GM21576 (cell line): ENCODE data around the gene GTF3C1.

ENCODE experiments used
- ATAC-seq: cut with Tn5 transposase; IDR thresholded peaks from one replicate; pipeline ENCODE4 v1.9.1; 2021; ENCODE audit warnings: mild to moderate bottlenecking, moderate library complexity; ENCODE audit not compliant: unreplicated experiment

GTF3C1 gene

DNA sequence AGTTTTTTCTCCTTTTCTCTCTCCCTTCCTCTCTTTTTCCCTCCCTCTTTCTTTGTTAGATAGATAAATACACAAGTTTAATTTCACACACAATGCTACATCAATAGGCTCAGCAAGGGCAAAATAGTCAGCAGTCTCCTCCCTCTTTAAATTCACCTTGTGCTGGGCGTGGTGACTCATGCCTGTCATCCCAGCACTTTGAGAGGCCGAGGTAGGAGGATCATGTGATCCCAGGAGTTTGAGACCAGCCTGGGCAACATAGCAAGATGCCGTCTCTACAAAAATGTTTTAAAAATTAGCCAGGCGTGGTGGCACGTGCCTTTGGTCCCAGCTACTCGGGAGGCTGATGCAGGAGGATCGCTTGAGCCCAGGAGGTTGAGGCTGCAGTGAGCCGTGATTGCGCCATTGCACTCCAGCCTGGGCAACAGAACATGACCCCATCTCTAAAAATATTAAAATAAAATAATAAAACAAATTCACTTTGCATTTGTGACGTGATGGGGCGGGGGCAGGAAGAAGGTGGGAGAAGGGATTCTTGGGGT lies 120.3 kb downstream of the GTF3C1 start:
- no peak for ATAC-seq

DNA sequence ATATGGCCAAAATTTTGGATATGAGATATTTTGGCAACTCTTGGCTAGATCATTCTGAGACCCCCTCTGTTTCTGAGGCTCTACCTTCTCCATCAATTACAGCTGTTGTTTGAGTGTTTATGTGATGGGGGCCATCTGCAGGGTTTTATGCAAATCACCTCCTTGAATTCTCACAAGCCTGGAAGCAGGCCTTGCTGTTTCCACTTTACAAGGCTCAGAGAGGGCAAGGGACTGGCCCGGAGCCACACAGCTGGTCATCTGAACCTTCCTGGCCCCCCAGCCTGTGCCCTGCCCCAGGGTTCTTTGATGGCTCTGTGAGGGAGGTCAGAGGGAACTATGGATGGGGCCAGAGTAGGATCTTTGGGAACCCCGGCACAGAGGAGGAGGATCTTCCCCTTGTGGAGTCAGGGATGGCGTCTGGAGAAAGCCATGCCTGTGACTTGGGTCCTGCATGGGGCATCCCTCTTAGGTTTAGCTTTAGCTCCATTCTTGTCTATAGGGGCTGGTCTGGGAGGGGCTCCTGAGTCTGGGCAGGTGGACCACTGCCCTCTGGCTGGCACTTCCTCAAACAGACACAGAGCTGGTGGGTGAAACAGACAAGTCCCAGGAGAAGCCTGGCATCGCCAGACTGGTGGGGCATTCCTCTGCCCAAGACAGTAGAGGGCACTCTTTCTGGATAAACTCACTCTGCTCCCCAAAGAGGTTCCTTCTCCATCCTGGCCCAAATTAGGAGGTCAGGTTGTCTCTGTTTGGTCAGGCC lies 121.5 kb downstream of the GTF3C1 start:
- no peak for ATAC-seq

DNA sequence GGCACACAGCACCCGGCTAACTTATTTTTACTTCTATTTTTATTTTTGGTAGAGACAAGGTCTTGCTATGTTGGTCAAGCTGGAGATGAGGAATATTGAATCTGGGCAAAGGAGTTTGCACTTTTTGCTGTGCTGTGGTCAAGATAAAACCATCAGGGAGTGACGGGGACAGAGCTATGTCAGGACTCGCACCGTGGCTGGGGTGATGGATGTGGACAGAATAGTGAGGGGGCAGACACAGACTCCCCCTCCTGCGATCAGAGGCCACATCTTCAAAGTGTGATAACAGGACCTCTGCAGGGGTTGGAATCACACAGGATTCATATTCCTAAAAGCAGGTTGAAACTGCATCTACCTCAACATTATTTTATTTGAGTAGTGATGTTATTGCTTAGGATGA lies 122.2 kb downstream of the GTF3C1 start:
- ATAC-seq: no peak

DNA sequence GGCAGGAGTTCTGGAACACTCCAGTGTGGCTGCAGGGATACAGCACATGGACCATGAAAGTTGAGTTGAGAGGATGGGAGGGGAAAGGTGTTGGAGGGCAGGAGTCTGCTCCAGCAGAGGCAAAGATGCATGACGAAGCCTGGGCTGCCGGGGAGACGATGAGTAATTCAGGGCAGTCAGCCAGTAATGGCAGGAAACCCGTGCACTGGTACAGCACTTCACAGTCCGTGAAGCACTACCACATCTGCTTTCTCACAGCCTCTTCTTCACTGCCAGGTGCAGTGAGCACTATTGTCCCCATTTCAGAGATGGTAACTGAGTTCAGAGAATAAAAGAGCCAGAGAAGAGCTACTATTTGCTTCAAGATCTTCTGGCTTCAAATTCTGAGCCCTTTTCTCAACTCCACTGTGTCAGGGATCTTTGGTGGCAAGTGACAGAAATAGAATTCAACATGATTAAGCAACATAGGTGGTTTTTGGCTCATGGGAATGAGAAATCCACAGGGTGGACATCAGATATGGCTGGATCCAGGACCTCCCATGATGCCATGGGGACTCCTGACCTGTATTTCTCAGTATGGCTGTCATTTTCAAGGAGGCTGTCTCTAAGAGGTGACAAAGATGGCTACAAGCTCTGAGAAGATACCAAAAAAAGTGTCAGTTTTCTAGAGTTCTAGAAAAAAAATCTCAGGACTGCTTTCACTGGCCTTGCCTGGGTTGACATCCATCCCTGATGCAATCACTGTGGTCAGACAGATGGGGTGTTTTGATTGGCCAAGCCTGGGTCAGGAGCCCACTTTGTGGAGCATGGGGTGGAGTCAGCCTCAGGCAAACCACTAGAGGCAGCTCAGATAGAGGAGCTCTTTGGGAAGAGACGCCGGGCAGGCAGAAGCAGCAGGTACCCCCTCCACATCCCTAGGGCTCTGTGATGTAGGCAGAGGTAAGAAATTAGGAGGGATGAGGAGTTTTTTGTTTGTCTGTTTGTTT lies 123.0 kb downstream of the GTF3C1 start:
- peak; percentile 70 for ATAC-seq

DNA sequence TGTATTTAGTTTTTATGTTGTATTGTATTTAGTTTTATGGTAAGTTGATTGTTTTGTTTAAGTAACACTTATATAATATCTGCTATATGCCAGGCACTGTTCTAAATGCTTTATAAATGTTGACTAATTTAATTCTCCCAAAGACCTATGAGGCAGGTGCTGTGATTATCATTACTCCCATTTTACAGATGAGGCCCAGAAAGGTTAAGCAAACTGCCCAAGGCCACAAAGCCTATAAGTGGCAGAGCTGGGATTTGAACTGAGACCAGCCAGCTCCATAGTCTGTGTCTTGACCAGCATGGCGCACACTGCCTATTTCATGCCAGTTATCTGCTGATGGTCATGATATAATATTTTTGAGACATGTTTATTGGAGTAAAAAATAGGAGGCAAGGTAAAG lies 123.8 kb downstream of the GTF3C1 start:
- no peak for ATAC-seq

DNA sequence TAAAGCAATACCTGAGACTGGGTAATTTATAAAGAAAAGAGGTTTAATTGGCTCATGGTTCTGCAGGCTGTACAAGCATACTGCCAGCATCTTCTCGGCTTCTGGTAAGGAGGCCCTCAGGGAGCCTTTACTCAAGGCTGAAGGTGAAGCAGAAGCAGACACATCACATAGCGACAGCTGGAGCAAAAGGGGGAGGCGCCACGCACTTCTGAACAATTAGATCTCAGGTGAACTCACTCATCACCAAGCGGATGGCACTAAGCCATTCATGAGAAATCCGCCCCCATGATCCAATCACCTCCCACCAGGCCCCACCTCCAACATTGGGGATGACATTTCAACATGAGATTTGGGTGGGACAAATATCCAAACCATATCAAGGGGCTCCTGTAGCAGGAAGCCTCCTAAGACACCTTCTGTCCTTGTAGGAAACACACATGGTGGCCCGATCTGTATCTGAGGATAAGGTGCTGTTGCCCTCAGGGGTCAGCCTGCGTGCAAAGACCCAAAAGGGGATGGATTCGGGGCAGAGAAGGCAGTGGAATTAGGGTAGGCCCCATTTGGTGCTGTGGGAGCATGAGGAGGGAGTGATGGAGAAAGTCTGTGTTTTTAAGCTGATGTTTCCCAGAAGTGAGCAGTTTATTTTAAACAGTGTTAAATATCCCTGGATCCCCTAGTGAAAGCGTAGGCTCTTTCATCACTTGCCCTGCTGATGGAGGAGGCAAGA lies 124.8 kb downstream of the GTF3C1 start:
- no peak for ATAC-seq

DNA sequence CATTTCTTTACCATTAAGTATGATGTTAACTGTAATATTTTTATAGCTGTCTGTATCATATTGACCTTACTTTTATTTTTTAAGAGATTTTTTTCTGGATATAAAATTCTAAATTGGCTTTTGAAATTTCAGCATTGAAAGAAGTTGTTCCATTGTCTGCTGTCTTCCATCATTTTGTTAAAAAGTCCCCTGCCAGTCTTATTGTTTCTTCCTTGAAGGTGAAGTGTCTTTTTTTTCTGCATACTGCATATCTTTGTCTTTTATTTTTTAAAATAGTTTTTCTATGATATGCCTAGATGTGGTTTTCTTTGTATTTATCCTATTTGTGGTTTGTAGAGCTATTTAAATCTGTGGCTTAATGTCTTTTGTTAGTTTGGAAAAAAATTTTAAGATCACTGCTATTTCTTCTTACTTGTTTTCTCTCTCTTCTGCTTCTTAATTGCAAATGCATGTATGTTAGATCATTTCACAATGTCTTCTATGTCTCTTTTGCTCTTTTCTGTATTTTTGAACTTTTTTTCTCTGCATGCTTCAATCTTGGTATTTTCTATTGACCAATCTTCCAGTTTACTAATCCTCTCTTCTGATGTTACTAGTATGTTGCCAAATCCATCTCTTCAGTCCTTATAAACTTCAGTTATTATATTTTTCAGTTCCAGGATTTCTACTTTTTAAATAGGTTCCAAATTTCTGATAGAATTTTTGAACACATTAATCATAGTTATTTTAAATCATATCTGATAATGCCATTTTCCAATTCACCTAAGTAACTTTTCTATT lies 127.6 kb downstream of the GTF3C1 start:
- no peak for ATAC-seq

DNA sequence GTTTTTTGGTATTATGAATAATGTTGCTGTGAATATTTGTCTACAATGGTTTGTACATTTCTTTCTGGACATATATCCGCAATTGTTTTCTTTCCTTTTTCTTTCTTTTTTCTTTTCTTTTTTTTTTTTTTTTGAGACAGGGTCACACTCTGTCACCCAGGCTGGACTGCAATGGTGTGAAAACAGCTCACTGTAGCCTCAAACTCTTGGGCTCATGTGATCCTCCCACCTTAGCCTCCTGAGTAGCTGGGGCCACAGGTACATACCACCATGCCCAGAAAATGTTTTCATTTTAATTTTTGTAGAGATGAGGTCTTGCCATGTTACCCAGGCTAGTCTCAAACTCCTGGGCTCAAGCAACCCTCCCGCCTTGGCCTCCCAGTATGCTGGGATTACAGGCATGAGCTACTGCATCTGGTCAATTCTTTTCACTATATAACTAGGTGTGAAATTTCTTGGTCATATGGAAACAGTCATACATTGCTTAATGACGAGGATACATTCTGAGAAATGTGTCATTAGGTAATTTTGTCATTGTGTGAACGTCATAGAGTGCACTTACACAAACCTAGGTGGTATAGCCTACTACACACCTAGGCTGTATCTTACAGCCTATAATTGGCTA lies 132.6 kb downstream of the GTF3C1 start:
- no peak for ATAC-seq

DNA sequence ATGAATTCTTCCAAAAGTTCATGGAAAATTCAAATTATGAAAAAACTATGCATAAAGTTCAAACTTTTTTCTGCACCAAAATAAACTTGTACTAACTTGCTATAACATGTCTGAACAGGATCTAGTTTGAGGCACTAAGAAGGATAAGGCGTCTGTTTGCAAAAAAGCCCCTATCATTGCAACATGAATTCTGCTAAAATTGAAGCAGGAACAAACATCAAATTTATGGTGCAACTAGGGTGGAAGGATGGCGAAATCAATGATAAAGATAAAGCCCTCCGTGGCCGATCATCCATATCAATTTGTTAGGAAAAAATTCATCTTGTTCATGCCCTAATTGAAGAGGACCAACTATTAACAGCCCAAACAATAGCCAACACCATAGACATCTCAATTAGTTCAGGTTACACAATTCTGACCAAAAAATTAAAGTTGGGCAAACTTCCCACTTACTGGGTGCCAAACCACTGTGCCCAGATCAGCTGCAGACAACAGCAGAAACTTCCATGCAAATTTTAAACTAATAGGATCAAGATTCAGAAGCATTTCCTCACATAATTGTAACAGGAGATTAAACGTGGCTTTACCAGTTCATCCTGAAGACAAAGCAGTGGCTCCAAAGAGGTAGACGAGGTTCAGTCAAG lies 134.8 kb downstream of the GTF3C1 start:
- ATAC-seq: no peak

DNA sequence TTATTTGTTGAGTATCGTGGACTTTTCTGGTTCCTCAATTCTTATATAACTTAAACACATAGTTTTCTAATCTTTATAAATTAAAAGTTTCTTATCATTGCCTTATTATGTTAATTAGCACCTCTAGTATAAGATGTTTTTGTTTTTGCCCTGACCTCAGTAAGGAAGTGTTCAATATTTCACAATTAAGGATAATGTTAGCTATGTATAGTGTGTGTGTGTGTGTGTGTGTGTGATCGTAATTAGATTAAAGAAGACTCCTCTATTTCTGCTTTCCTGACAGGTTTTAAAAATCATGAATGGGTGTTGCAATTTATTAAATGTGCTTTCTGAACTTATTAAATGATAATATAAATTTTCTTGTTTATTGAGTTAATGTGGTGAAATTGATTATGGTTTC lies 135.8 kb downstream of the GTF3C1 start:
- no peak for ATAC-seq

DNA sequence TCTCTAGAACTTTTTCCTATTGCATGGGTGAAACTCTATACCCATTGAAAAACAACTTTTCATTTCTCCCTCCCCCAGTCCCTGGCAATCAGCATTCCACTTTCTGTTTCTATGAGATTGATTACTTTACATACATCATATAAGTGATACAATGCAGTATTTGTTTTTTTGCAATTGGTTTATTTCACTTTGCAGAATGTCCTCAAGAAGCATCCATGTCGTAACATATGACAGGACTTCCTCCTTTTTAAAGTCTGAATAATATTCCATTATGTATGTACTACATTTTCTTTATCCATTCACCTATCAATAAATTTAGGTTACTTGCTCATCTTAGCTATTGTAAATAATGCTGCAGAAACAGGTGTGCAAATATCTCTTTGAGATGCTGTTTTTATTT lies 139.0 kb downstream of the GTF3C1 start:
- ATAC-seq: no peak
